Measurements from ENCODE around the gene KLHDC1.

DNA sequence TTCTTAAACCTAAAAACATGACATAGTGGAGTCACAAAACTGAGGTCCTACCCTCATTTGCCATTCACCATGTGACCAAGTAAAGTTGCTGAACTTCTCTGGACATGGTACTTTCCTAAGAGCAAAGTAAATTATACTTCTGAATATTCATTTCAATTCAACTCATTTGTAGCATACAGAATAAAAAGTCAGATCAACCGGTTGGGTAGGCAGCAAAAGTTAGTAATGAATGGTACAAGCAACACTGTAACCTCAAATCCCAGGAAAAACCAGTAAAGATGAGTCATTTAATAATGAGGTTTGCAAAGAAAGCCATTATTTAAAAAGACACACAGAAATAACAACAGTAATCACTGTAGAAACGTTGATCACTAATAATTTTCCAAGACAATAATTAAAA, 13.6 kb upstream of the KLHDC1 start:
- TF ChIP-seq L3MBTL2 (conservative IDR thresholded peaks at IDR 0.05) (no peak), SUZ12 (IDR thresholded peaks at IDR 0.05) (no peak), ELF4 (IDR thresholded peaks at IDR 0.05) (no peak), FOXA1 (IDR thresholded peaks at IDR 0.05) (no peak), NFRKB (IDR thresholded peaks at IDR 0.05) (no peak), FOXK2 (IDR thresholded peaks at IDR 0.05) (no peak), FOXM1 (IDR thresholded peaks at IDR 0.05; ENCODE audit: borderline replicate concordance) (no peak), CTBP1 (IDR thresholded peaks at IDR 0.05; ENCODE audit: borderline replicate concordance) (no peak), ARNT (IDR thresholded peaks at IDR 0.05) (no peak), HDGF (IDR thresholded peaks at IDR 0.05; ENCODE audit: borderline replicate concordance) (no peak), PKNOX1 (IDR thresholded peaks at IDR 0.05) (no peak)

Measured in HEK293T (cell line).